Measurements from ENCODE around the gene CD63. TPM values are rescaled to one million over a fixed set of nuclear protein-coding genes. Genes with fewer than 3 reads are reported as not detected.

The CD63 gene
- total RNA-seq, 4 donors from 2014 or later = 144 to 349 (median 264) TPM

GRCh38 chr12:55698241-55698955 is 30.4 kb downstream of the CD63 start:
- intact Hi-C loops (cut with DNase I) = no loop called here
- Histone ChIP-seq H3K27me3 (no peaks in the 10 kb centered on the region), H3K27ac (no peak overlapping the region), H3K4me1 (peaks cover 0 to 18% (median 0%) of the 10 kb centered on the region in 3 donors), H3K4me3 (no peak overlapping the region), H3K36me3 (peaks cover 0 to 14% (median 0%) of the 10 kb centered on the region in 3 donors), H3K9me3 (no peaks in the 10 kb centered on the region)
- no peak for TF ChIP-seq POLR2A (IDR thresholded peaks at IDR 0.05)
- TF ChIP-seq, protein P1, sequence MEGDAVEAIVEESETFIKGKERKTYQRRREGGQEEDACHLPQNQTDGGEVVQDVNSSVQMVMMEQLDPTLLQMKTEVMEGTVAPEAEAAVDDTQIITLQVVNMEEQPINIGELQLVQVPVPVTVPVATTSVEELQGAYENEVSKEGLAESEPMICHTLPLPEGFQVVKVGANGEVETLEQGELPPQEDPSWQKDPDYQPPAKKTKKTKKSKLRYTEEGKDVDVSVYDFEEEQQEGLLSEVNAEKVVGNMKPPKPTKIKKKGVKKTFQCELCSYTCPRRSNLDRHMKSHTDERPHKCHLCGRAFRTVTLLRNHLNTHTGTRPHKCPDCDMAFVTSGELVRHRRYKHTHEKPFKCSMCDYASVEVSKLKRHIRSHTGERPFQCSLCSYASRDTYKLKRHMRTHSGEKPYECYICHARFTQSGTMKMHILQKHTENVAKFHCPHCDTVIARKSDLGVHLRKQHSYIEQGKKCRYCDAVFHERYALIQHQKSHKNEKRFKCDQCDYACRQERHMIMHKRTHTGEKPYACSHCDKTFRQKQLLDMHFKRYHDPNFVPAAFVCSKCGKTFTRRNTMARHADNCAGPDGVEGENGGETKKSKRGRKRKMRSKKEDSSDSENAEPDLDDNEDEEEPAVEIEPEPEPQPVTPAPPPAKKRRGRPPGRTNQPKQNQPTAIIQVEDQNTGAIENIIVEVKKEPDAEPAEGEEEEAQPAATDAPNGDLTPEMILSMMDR (IDR thresholded peaks at IDR 0.05) = no peak
- WGBS, 2 donors = 71 to 82% methylated on average over 2 to 4 of the region's 16 CpGs
- DNase-seq = no peak

GRCh38 chr12:55697686-55698085 is 31.1 kb downstream of the CD63 start:
- WGBS, 2 donors = 77 to 86% methylated on average over 2 to 6 of the region's 7 CpGs
- peaks cover 0 to 22% (median 0%) of the 10 kb centered on the region in 3 donors for H3K36me3 ChIP-seq
- TF ChIP-seq POLR2A (IDR thresholded peaks at IDR 0.05) = no peak
- TF ChIP-seq, protein P1 (IDR thresholded peaks at IDR 0.05) = no peak
- no peak overlapping the region for H3K27ac ChIP-seq
- no peaks in the 10 kb centered on the region for H3K27me3 ChIP-seq
- H3K4me1 ChIP-seq = peaks cover 0 to 18% (median 0%) of the 10 kb centered on the region in 3 donors
- intact Hi-C loops (cut with DNase I) = no loop called here
- H3K4me3 ChIP-seq = no peak overlapping the region
- no peak for DNase-seq
- H3K9me3 ChIP-seq = no peaks in the 10 kb centered on the region

DNA sequence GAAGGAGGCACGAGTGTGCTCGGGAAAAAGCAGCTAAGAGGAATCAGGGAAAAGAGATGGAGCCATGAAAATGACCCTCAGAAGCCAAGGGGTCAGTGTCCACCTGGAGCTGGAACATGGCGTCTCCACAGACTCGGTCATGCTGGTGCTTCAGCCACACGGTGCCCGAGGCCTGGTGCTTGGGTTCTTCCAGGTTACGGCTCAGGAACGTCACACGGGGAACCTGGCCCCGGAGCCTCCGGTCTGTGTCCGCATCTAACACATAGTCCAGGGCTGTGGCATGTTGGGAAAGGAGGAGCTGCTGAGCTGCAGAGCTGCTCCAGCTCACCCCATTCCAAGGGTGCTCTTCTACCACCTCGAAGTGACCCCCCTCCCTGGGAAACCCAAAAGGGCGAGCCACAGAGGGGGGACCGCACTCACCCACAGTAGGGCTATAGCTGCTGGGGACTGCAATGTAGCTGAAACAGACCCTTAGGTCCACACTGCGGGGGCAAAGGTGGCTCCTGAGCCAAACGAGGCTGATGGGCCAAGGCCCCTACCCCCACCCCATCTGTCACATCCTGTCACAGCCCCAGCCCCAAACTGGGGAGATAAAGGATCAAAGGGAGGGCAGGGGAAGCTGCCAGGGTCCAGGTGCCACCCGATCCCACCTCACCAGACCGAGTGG is 31.9 kb downstream of the CD63 start:
- peaks cover 0 to 18% (median 0%) of the 10 kb centered on the region in 3 donors for H3K4me1 ChIP-seq
- H3K9me3 ChIP-seq = no peaks in the 10 kb centered on the region
- TF ChIP-seq, protein P1 (IDR thresholded peaks at IDR 0.05) = no peak
- no peak for TF ChIP-seq POLR2A (IDR thresholded peaks at IDR 0.05)
- WGBS, 2 donors = 52 to 66% methylated on average over 5 to 10 of the region's 19 CpGs
- intact Hi-C loops (cut with DNase I) = no loop called here
- peaks cover 0 to 26% (median 0%) of the 10 kb centered on the region in 3 donors for H3K36me3 ChIP-seq
- no peak overlapping the region for H3K27ac ChIP-seq
- no peaks in the 10 kb centered on the region for H3K27me3 ChIP-seq
- DNase-seq = no peak
- H3K4me3 ChIP-seq = no peak overlapping the region

GRCh38 chr12:55696141-55696540 is 32.7 kb downstream of the CD63 start:
- intact Hi-C loops (cut with DNase I) = no loop called here
- H3K27me3 ChIP-seq = no peaks in the 10 kb centered on the region
- no peak overlapping the region for H3K27ac ChIP-seq
- WGBS, 2 donors = 94 to 98% methylated on average over 5 to 6 of the region's 6 CpGs
- no peaks in the 10 kb centered on the region for H3K9me3 ChIP-seq
- H3K4me1 ChIP-seq = peaks cover 0 to 12% (median 0%) of the 10 kb centered on the region in 3 donors
- peaks cover 0 to 30% (median 0%) of the 10 kb centered on the region in 3 donors for H3K36me3 ChIP-seq
- DNase-seq = no peak
- no peak overlapping the region for H3K4me3 ChIP-seq
- TF ChIP-seq, protein P1 (IDR thresholded peaks at IDR 0.05) = no peak
- no peak for TF ChIP-seq POLR2A (IDR thresholded peaks at IDR 0.05)

GRCh38 chr12:55695349-55695748 is 33.5 kb downstream of the CD63 start:
- H3K4me1 ChIP-seq = peaks cover 0 to 4% (median 0%) of the 10 kb centered on the region in 3 donors
- 76 to 100% methylated on average over 1 to 7 of the region's 7 CpGs for WGBS, 2 donors
- H3K4me3 ChIP-seq = no peak overlapping the region
- no peak overlapping the region for H3K27ac ChIP-seq
- H3K36me3 ChIP-seq = peaks cover 0 to 30% (median 0%) of the 10 kb centered on the region in 3 donors
- H3K9me3 ChIP-seq = no peaks in the 10 kb centered on the region
- no peak for DNase-seq
- no peak for TF ChIP-seq POLR2A (IDR thresholded peaks at IDR 0.05)
- H3K27me3 ChIP-seq = no peaks in the 10 kb centered on the region
- intact Hi-C loops (cut with DNase I) = no loop called here
